Limb (tissue), 2 donors: ENCODE data around the gene GUCA1A.
A peak's percentile ranks its signal among the peaks of the same experiment; 100 is the strongest.
"Not testable (repeated sequence)": the region's sequence is repeated elsewhere in the genome, so short reads cannot be mapped to it uniquely, and the experiment has no call there.

ENCODE experiments used
- DNase-seq, 2 donors: peaks; one replicate each; pipeline ENCODE4 v3.0.0-alpha.2; 2016; ENCODE audit errors: extremely low spot score in 2 of 2

The GUCA1A gene

GRCh38 chr6:42147138-42147562, 26.0 kb upstream of the GUCA1A start:
- DNase-seq: no peak

- DNase-seq: no peak
Observed at GRCh38 chr6:42148058-42148457, 25.1 kb upstream of the GUCA1A start.

- DNase-seq: no peak
Observed at GRCh38 chr6:42150254-42150653, 22.9 kb upstream of the GUCA1A start.

GRCh38 chr6:42152024-42152423, 21.1 kb upstream of the GUCA1A start:
- DNase-seq: no peak

GRCh38 chr6:42152528-42153213, 20.5 kb upstream of the GUCA1A start:
- DNase-seq: not testable (repeated sequence)

- DNase-seq: no peak
Observed at GRCh38 chr6:42153921-42154320, 19.2 kb upstream of the GUCA1A start.

- no peak for DNase-seq
Observed at GRCh38 chr6:42154461-42155209, 18.5 kb upstream of the GUCA1A start.

- DNase-seq: no peak
Observed at GRCh38 chr6:42155293-42155692, 17.9 kb upstream of the GUCA1A start.

GRCh38 chr6:42156638-42157037, 16.5 kb upstream of the GUCA1A start:
- no peak for DNase-seq

- no peak for DNase-seq
Observed at GRCh38 chr6:42158011-42158410, 15.2 kb upstream of the GUCA1A start.

GRCh38 chr6:42158631-42159030, 14.5 kb upstream of the GUCA1A start:
- DNase-seq: no peak

- no peak for DNase-seq
Observed at GRCh38 chr6:42159431-42160024, 13.6 kb upstream of the GUCA1A start.

- no peak for DNase-seq
Observed at GRCh38 chr6:42162384-42162783, 10.8 kb upstream of the GUCA1A start.

- no peak for DNase-seq
Observed at GRCh38 chr6:42162812-42163211, 10.4 kb upstream of the GUCA1A start.

- DNase-seq: no peak
Observed at GRCh38 chr6:42163981-42164380, 9.2 kb upstream of the GUCA1A start.

- DNase-seq: no peak
Observed at GRCh38 chr6:42165016-42165415, 8.1 kb upstream of the GUCA1A start.

- DNase-seq: peak; percentile 55 to 85
Observed at GRCh38 chr6:42166444-42167141, 6.6 kb upstream of the GUCA1A start.

GRCh38 chr6:42168650-42169049, 4.5 kb upstream of the GUCA1A start:
- DNase-seq: no peak

- not testable (repeated sequence) for DNase-seq
Observed at GRCh38 chr6:42169780-42170179, 3.4 kb upstream of the GUCA1A start.

- no peak for DNase-seq
Observed at GRCh38 chr6:42171813-42172581, 1.2 kb upstream of the GUCA1A start.

- DNase-seq: no peak
Observed at GRCh38 chr6:42175860-42176259, 2.7 kb downstream of the GUCA1A start.
